Peyer's patch (tissue), 4 donors: ENCODE results near the gene SOCS1. TPM values are rescaled to one million over a fixed set of nuclear protein-coding genes. Genes with fewer than 3 reads are reported as not detected.
"Not testable (repeated sequence)": the region's sequence is repeated elsewhere in the genome, so short reads cannot be mapped to it uniquely, and the experiment has no call there.

ENCODE experiments used
- DNase-seq, 3 donors: peaks; one replicate each; pipeline ENCODE4 v3.0.0-alpha.2; 2017 to 2019
- H3K27ac ChIP-seq, 4 donors: fragments of 200-600 bp; sonication (generic); one replicate each; pipeline ENCODE4 v1.5.1; 2016 to 2019
- H3K27me3 ChIP-seq, 2 donors: fragments of 200-600 bp; sonication (generic); one replicate each; pipeline ENCODE4 v1.5.1; 2019
- H3K36me3 ChIP-seq, 3 donors: fragments of 200-600 bp; sonication (generic); one replicate each; pipeline ENCODE4 v1.5.1; 2016 to 2019
- H3K4me1 ChIP-seq, 4 donors: fragments of 200-600 bp; sonication (generic); one replicate each; pipeline ENCODE4 v1.5.1; 2016 to 2019
- H3K4me3 ChIP-seq, 4 donors: fragments of 200-600 bp; sonication (generic); 1 replicate in 3 of 4; 2 replicates in 1 of 4; pipeline ENCODE4 v1.5.1; 2016 to 2019; ENCODE audit warnings: mild to moderate bottlenecking in 1 of 4
- H3K9me3 ChIP-seq, 4 donors: fragments of 200-600 bp; sonication (generic); one replicate each; pipeline ENCODE4 v1.5.1; 2016 to 2019; ENCODE audit warnings: mild to moderate bottlenecking in 1 of 4
- POLR2A ChIP-seq, 2 donors: fragments of 450-650 bp; IDR thresholded peaks; one replicate each; pipeline ENCODE4 v1.5.1; 2017; ENCODE audit warnings: antibody characterized with exemption in 2 of 2, mild to moderate bottlenecking in 2 of 2, moderate library complexity in 2 of 2
- total RNA-seq, 4 donors: library from RNA; depleted of rRNA; stranded (reverse); fragments of >200 nt; gene quantifications; one replicate each; pipeline ENCODE4 v1.1.0, GENCODE V29; 2016
- TF ChIP-seq, protein P1 (sequence below), 6 experiments: fragments of 450-650 bp in 4 of 6; fragments of 200-600 bp in 2 of 6; sonication (generic) in 1 of 6; IDR thresholded peaks; one replicate each; pipeline ENCODE4 v1.5.1; 2017 to 2019; ENCODE audit warnings: antibody characterized with exemption in 6 of 6, mild to moderate bottlenecking in 3 of 6, moderate library complexity in 1 of 6

The SOCS1 gene
- total RNA-seq, 4 donors from 2014 or later, result 8.7 to 19.0 (median 15.3) TPM

- peaks cover 0 to 23% (median 10%) of the 10 kb centered on the region in 4 donors for H3K4me1 ChIP-seq
- DNase-seq, result peak; percentile 73 to 97 (median 94)
- no peaks in the 10 kb centered on the region for H3K27me3 ChIP-seq
- H3K4me3 ChIP-seq, result peak overlapping the region in 2 of 4 donors; percentile 2 to 4
- no peaks in the 10 kb centered on the region for H3K9me3 ChIP-seq
- H3K36me3 ChIP-seq, result no peaks in the 10 kb centered on the region
- peak in 1 of 2 donors; percentile 58 for TF ChIP-seq POLR2A (IDR thresholded peaks at IDR 0.05)
- TF ChIP-seq, protein P1, sequence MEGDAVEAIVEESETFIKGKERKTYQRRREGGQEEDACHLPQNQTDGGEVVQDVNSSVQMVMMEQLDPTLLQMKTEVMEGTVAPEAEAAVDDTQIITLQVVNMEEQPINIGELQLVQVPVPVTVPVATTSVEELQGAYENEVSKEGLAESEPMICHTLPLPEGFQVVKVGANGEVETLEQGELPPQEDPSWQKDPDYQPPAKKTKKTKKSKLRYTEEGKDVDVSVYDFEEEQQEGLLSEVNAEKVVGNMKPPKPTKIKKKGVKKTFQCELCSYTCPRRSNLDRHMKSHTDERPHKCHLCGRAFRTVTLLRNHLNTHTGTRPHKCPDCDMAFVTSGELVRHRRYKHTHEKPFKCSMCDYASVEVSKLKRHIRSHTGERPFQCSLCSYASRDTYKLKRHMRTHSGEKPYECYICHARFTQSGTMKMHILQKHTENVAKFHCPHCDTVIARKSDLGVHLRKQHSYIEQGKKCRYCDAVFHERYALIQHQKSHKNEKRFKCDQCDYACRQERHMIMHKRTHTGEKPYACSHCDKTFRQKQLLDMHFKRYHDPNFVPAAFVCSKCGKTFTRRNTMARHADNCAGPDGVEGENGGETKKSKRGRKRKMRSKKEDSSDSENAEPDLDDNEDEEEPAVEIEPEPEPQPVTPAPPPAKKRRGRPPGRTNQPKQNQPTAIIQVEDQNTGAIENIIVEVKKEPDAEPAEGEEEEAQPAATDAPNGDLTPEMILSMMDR (IDR thresholded peaks at IDR 0.05), result no peak
- H3K27ac ChIP-seq, result peak overlapping the region; percentile 81 to 87 (median 84)
Measured at GRCh38 chr16:11224096-11224893, 31.7 kb downstream of the SOCS1 start.

DNA sequence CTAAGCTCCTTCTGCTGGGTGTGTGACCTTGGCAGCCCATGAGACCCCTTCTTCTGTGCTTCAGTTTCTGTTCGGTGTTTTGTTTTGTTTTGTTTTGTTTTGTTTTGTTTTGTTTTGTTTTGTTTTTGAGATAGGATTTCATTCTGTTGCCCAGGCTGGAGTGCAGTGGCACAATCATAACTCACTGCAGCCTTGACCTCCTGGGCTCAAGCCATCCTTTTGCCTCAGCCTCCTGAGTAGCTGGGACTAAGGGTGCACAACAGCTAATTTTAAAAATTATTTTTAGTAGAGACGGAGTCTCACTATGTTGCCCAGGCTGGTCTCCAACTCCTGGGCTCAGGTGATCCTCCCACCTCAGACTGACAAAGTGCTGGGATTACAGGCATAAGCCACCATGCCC, 35.5 kb downstream of the SOCS1 start:
- not testable (repeated sequence) for H3K4me3 ChIP-seq, H3K27ac ChIP-seq, DNase-seq, H3K36me3 ChIP-seq, H3K27me3 ChIP-seq
- peaks cover 0 to 11% (median 2%) of the 10 kb centered on the region in 4 donors for H3K9me3 ChIP-seq
- H3K4me1 ChIP-seq, result peaks cover 0 to 17% (median 8%) of the 10 kb centered on the region in 4 donors

DNA sequence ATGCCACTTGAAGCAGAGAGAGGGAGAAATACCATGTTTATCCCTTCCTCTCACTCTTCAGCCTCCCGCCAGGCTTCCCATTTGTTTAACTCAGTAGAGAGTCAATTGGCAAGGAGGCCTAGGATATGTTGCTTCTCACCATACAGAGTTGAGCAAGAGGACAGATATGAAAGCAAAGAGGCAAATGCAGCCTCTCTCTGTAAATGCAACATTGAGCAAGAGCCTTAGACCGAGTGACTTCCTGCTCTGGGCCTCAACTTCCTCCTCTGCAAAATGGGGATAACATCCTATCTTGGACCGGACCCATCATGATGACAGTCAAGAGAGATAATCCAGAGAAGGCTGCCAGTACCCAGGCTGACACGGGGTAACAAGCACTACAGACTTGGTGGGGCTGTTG, 36.8 kb downstream of the SOCS1 start:
- H3K4me3 ChIP-seq, result no peak overlapping the region
- no peak for DNase-seq
- H3K36me3 ChIP-seq, result no peaks in the 10 kb centered on the region
- no peak overlapping the region for H3K27ac ChIP-seq
- peaks cover 0 to 11% (median 3%) of the 10 kb centered on the region in 4 donors for H3K4me1 ChIP-seq
- H3K9me3 ChIP-seq, result peaks cover 0 to 11% (median 2%) of the 10 kb centered on the region in 4 donors
- no peak for TF ChIP-seq POLR2A (IDR thresholded peaks at IDR 0.05)
- TF ChIP-seq, protein P1 (IDR thresholded peaks at IDR 0.05), result no peak
- no peaks in the 10 kb centered on the region for H3K27me3 ChIP-seq

- no peak overlapping the region for H3K4me3 ChIP-seq
- no peaks in the 10 kb centered on the region for H3K27me3 ChIP-seq
- no peaks in the 10 kb centered on the region for H3K36me3 ChIP-seq
- DNase-seq, result no peak
- no peak overlapping the region for H3K27ac ChIP-seq
- peaks cover 0 to 5% (median 0%) of the 10 kb centered on the region in 4 donors for H3K4me1 ChIP-seq
- no peak for TF ChIP-seq POLR2A (IDR thresholded peaks at IDR 0.05)
- TF ChIP-seq, protein P1 (IDR thresholded peaks at IDR 0.05), result peak in 3 of 6 experiments; percentile 16 to 44 (median 40)
- H3K9me3 ChIP-seq, result peaks cover 0 to 11% (median 2%) of the 10 kb centered on the region in 4 donors
Measured at GRCh38 chr16:11218604-11218962, 37.4 kb downstream of the SOCS1 start.

- Histone ChIP-seq H3K4me3 (no peak overlapping the region), H3K4me1 (no peaks in the 10 kb centered on the region), H3K27ac (no peak overlapping the region), H3K27me3 (no peaks in the 10 kb centered on the region), H3K36me3 (no peaks in the 10 kb centered on the region), H3K9me3 (peaks cover 0 to 11% (median 2%) of the 10 kb centered on the region in 4 donors)
- DNase-seq, result no peak
- TF ChIP-seq, protein P1 (IDR thresholded peaks at IDR 0.05), result no peak
- no peak for TF ChIP-seq POLR2A (IDR thresholded peaks at IDR 0.05)
Measured at GRCh38 chr16:11217651-11218603, 38.1 kb downstream of the SOCS1 start.
